SK-MEL-5 (cell line): Measurements from ENCODE around the gene SCRN1. TPM values are rescaled to one million over a fixed set of nuclear protein-coding genes. Genes with fewer than 3 reads are reported as not detected.
"Not testable (repeated sequence)": the region's sequence is repeated elsewhere in the genome, so short reads cannot be mapped to it uniquely, and the experiment has no call there.

Experiments used
- DNase-seq: peaks from one replicate; pipeline ENCODE4 v3.0.0-alpha.2; 2016; ENCODE audit warnings: low read depth, low spot score
- in situ Hi-C: cut with HindIII; loops from 2 replicates; pipeline ENCODE4 v1.10.0; 2016; ENCODE audit warnings: low sequenced_read_pairs, high pct_unique_total_duplicates, low pct_unique_long_range_greater_than_20kb
- total RNA-seq: library from RNA; depleted of rRNA; stranded (reverse); fragments of >200 nt; shearing (Covaris generic); gene quantifications from 2 replicates; pipeline ENCODE4 v1.2.3, GENCODE V29; 2014

The SCRN1 gene
- total RNA-seq, 1 experiment from 2014 or later = 64.5 TPM

DNA sequence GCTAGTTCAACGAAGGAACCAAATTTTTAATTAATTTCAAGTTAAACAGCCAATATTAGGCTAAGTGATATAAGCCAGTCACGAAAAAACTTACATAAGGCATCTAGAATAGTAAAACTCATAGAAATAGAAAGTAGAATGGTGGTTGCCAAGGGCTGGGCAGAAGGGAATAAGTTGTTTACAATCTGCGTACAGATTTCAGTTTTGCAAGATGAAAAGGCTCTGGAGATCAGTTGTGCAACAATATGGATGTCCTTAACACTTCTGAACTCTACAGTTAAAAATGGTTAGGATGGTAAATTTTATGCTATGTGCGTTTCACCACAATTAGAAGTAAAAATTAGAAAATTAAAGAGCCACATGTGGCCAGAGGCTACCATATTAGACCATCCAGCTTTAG, 13.3 kb downstream of the SCRN1 start:
- in situ Hi-C loops = no loop called here
- DNase-seq = no peak

DNA sequence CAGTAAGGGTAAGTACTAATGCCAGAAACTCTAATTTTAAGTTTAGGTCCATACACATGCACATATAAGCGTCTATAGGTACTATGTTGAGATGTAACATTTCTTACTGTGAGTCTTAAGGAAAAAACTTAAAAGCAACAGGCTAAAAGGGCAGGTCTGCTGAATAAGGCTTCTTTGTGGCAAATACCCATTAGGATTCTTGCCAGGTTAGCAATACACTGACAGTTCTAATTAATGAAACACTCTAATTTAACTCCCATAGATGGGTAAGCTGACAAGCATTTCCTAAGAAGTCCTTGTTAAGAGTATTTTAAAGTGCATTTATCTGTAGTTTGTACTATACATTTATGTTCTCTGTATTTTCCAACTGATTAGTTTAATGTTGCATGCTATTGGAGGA, 14.0 kb downstream of the SCRN1 start:
- in situ Hi-C loops = no loop called here

DNA sequence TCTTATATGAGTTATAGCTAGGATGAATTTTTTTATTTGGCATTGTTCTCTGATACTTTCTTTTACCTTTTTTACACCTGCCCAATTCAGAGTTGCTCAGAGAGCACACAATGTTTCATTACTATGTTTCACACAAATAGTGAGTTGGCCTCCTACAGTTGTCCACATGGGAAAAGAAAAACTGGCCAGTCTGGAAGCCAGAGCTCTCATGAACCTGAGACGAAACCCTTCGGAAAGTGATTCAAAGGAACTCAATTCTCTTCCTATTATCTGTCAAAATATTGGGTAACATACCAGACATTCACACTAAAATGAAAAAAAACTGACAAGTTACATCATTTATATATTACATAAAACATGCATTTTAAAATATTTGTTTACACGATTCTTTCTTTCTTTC, 15.3 kb downstream of the SCRN1 start:
- no peak for DNase-seq
- in situ Hi-C loops = no loop called here

More for the DNA sequence above, 14.0 kb downstream of the SCRN1 start:
- no peak for DNase-seq

- DNase-seq = no peak
- in situ Hi-C loops = no loop called here
These were observed 17.3 kb downstream of the SCRN1 start for GRCh38 chr7:29972315-29972669.

DNA sequence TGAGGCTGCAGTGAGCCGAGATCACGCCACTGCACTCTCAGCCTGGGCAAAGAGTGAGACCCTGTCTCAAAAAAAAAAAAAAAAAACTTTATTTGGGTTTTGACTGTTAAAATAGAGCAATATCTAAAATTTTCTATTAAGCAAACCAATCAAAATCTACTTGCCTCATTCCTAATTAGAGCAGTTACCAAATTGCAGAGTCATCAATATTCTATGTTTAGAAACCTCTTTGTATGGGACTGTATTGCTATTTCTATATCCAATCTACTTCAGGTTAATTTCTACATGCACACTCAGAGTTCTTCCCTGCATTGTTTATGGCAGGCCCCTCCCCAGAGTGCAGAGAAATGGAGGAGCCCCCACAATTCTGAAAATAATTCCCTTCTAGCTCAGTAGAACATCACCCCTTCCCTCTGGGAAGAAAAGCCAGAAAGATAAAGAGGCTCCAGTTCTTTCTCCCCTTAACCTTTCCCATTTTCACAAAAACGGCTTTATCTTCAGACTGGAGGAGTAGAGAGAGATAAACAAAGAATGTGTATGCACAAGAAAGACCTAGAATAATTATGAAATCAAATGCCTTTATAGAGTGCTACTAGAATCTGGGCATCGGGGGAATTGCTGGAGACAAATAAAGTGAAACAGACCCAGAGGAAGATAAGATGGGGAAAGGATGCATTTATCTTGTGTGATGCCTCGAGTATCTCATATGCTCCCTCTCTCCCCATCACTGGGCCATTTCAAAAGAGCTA, 17.9 kb downstream of the SCRN1 start:
- in situ Hi-C loops = no loop called here

GRCh38 chr7:29970158-29970557, 19.4 kb downstream of the SCRN1 start:
- DNase-seq = no peak

More for the DNA sequence above, 17.9 kb downstream of the SCRN1 start:
- DNase-seq = peak; percentile 14

GRCh38 chr7:29969738-29970137, 19.9 kb downstream of the SCRN1 start:
- in situ Hi-C loops = no loop called here
- DNase-seq = no peak

More at GRCh38 chr7:29970158-29970557, 19.4 kb downstream of the SCRN1 start:
- in situ Hi-C loops = no loop called here

DNA sequence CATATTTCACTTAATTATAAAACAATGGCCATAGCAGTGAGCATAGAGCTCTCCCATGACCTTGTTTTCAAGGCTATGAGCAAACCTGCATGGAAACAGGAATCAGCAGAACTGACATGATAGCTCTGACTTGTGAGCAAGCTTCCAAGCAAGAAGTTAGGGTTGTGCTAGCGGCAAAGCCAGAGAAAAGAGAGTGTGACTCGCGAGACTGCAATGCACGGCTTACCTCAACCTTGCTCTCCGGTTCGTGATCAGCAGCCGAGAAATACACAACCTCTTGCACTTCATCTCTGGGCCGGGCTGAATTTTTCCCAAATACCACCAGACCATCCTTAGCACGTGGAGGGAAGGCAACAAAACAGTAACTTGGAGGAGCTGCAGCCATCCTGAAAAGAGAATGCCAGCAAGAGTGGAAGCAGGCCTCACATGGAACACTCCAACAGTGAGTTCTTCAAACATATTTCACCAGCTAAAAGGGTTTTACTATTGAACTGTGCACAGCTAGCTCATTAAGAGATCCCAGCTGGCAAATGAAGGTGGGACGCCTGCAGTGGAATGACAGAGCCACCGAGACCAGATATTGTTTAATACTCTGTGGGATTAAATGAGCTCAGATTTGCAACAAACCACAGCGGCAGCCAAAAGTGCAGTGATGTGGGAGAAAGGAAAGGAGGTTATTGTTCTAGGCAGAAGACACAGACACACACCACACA, 20.8 kb downstream of the SCRN1 start:
- no peak for DNase-seq
- in situ Hi-C loops = no loop called here

DNA sequence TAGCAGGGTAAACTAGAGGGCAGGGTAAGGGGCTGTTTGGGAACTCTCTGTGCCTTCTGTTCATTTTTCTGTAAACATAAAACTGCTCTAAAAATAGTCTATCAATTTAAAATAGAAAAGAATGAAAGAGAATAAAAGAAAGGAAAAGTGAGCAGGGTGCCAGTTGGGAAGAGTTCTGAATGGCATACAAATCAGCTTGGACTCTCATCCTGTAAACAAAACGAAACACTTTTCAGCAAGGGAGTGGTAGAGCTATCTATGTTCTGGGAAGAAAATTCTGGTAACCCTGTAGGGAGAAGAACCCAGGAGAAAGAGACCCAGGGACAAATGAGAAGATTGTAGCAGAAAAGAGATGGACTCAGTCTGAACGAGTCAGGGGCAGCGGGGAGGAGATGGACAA, 24.6 kb downstream of the SCRN1 start:
- in situ Hi-C loops = no loop called here
- no peak for DNase-seq

DNA sequence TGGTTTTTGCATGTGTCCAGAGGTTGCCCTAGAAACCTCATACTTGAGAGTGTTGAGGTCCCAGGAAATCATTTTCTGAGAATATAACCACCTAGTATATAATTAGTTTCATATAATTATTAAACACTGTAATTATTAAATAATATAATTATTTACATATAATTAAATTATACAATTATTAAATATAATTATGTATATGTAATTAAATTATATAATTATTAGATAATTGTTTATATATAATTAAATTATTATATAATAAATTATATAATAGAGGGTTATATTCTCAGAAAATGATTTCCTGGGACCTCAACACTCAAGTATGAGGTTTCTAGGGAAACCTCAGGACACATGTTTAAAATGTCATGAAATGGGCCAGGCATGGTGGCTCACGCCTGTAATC, 27.6 kb downstream of the SCRN1 start:
- in situ Hi-C loops = no loop called here
- no peak for DNase-seq

DNA sequence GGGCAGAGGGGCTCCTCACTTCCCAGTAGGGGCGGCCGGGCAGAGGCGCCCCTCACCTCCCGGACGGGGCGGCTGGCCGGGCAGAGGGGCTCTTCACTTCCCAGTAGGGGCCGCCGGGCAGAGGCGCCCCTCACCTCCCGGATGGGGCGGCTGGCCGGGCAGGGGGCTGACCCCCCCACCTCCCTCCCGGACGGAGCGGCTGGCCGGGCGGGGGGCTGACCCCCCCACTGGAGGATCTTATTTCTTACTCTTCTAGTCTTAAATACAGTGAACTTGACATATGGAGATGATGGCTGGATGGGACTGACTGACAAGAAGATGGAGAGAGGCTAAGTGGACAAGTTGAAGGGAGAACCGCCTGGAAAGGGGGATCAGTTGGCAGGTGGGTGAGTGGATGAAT, 28.0 kb downstream of the SCRN1 start:
- DNase-seq, in situ Hi-C loops: not testable (repeated sequence)

DNA sequence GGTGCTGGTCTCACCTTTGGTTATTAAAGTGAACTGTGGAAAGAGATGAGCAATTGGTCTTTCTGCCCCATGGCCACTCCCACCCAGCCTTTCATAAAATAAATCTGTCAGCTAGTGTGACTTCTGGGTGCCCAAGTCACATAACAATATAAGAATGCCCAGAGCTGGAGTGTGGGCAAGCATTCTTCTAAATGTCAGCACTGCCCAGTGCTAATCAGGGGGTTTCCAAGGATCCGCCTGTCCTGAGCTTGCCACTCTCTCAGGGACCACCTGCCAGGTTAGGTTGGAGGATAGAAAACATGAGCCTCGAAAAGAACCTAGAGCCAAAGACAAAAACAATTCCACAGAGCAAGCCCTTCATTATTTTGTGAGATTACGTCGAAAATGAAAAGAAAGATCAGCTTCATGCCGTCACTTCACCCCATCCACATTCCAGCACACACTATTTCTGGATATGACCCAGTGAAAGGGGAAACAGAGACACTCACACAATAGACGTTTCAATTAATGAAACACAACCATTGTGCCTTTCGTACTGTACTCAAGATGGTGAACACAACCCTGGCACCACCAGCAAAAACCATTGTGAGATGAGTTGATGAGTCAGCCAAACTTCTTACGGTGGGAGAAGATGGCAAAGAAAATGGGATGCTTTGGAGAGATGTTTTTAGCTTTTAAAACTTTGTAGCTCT, 30.8 kb downstream of the SCRN1 start:
- in situ Hi-C loops = no loop called here
- DNase-seq = no peak

GRCh38 chr7:29957521-29958310, 31.9 kb downstream of the SCRN1 start:
- DNase-seq = no peak
- in situ Hi-C loops = no loop called here

- in situ Hi-C loops = no loop called here
These were observed 33.1 kb downstream of the SCRN1 start for GRCh38 chr7:29956487-29956836.

GRCh38 chr7:29955799-29956486, 33.7 kb downstream of the SCRN1 start:
- no peak for DNase-seq
- in situ Hi-C loops = no loop called here

More at GRCh38 chr7:29956487-29956836, 33.1 kb downstream of the SCRN1 start:
- DNase-seq = no peak

GRCh38 chr7:29955075-29955792, 34.4 kb downstream of the SCRN1 start:
- in situ Hi-C loops = no loop called here
- no peak for DNase-seq
